ENCODE measurements around the gene KIAA1671.

- TF ChIP-seq CTCF (IDR thresholded peaks at IDR 0.05) (no peak), POLR2AphosphoS5 (IDR thresholded peaks at IDR 0.05) (no peak), POLR2A (IDR thresholded peaks at IDR 0.05) (no peak), EP300 (IDR thresholded peaks at IDR 0.05) (no peak)
Measured at GRCh38 chr22:25216230-25216629, 263.7 kb downstream of the KIAA1671 start.
